Measurements from ENCODE around the gene CALCB.

The CALCB gene

DNA sequence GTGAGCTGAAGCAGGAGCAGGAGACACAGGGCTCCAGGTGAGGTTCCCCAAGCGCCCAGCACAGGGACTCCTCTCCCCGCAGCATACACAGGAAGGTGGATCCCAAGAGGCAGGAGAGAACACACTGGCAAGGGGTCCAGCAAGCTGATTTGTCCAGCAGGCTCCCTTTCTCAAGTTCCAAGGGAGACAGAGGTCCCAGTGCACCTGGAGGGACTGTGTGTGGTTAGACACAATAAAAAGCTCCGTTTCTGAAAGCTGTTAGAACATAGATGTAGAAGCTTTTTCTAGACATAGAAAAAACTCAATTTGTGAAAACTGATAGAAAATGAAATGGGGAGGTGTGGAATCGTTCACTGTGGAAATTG is 1.8 kb downstream of the CALCB start:
- no peak for DNase-seq

DNA sequence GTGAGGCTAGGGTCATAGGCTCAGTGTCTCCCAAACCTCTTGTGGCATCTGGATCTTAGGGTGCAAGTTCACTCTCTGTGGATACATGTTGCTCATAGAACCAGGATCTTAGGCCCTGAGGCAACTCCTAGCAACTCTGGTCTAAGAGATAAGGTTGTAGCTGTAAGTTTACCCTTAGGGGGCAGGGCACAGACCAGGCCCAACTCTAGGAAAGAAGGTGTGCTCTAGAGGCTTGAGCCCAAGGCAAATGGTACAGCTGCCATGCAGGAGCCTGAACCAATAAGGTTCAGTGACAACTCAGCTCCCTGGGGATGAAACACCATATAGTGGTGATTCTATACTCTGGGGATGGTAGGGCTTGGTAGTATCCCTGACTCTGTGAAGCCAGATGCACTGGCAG is 17.8 kb downstream of the CALCB start:
- DNase-seq = no peak

DNA sequence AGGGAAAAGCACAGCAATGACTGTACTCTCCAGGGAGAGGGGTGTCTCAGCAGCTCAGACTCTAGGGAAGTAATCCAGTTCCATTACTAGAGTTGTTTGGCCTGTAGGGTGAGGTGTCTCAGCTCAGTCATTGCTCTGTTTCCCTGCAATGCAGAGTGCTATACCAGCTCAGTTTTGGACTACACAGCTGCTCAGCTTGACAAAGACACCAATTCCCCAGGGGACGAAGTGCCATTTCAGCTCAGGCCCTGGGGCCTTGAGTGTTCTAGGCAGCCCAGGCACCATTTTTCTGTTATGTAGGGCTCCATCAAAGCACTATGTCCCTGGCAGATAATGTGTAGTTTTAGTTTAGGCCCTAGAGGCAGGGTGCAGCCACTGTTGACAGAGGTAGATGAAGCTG is 18.2 kb downstream of the CALCB start:
- no peak for DNase-seq

DNA sequence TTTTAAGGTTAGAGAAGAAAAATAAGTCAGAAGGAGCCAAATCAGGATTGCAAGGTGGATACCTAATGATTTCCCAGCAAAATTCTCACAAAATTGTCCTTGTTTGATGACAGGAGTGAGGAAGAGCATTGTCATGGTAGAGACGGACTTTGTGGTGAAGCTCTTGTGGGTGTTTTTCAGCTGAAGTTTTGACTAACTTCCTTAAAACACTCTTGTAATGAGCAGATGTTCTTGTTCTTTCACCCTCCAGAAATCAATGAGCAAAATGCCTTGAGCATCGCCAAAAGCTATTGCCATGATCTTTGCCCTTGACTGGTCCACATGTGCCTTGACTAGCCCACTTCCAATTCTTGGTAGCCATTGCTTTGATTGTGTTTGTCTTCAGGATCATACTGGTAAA is 20.0 kb downstream of the CALCB start:
- no peak for DNase-seq

DNA sequence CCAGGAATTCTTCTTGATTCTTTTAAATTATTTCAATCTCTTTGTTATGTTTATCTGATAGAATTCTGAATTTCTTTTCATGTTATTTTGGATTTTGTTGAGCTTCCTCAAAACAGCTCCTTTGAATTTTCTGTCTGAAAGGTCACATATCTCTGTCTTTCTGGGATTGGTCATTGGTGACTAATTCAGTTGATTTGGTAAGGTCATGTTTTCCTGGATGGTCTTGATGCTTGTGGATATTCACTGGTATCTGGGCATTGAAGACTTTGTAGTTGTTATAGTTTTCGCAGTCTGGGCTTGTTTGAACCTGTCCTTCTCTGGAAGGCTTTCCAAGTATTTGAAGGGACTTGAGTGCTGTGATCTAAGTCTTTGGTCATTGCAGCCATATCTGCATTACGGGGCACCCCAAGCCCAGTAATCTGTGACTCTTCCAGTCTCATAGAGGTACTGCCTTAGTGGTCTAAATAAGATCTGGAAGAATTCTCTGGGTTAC is 22.4 kb downstream of the CALCB start:
- no peak for DNase-seq

DNA sequence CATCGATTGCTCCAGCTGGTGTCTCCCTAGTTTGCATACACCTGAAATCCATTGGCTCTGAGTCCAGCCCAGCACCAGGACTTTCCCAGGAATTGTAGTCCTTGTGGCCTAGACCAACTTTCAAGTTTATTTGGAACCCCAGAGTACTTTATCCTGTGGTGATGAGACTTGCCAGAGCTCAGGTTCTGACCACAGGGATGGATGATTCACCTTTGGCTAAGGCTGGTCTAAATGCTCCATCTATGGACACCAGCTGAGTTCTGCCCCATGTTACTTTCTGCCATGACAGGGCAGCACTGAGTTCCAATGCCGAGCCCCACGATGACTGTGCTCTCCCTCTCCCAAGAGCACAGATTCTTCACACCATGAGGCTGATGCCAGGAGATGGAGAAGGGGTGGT is 24.0 kb downstream of the CALCB start:
- no peak for DNase-seq

DNA sequence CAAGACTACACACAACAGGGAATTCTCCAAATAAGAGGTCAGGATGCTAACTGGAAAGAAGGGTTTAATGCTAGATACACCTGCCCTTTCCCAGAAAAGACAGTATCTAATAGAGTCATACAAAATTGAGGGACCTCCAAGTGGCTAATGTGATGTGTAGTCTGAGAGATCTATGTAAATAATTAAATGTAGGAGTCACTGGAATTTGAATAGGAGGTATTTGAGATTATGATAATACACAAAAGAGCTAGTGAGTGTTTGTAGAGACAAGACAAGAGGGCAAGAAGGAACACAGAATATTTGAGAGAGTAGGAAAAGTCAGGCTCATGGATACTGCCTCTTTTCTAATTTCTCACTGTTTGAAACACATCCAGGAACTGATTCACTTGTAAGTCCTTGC is 25.9 kb downstream of the CALCB start:
- DNase-seq = no peak

DNA sequence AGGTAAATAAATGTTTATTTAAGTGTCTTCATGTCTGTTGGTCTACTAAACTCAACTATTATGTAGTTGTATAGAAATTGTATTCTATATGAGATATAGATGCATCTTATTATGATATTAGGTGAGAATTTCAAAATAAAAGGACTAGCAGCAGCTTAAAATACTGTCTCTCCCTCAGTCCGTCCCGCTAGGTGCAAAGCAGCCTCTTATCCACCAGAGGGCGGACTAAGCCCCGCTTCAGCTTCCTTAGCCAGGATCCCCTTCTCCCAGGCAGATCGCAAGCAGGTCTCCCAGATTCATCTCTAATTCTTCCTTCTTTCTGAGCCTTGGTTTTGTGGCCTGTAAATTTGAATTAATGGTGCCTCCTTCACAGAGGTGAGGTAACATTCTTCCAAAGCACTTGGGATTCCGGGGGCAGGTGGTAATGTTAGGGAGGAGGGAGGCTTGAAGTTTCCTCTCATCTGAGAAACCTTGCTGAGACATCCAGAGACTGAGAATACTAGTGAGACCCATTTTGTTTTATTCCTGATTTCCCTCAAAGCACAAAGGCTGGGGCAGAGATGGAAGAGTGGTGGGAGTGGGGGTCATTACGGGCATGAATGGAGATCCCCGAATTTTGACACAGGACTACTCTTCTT is 27.8 kb downstream of the CALCB start:
- DNase-seq = peak; percentile 36

DNA sequence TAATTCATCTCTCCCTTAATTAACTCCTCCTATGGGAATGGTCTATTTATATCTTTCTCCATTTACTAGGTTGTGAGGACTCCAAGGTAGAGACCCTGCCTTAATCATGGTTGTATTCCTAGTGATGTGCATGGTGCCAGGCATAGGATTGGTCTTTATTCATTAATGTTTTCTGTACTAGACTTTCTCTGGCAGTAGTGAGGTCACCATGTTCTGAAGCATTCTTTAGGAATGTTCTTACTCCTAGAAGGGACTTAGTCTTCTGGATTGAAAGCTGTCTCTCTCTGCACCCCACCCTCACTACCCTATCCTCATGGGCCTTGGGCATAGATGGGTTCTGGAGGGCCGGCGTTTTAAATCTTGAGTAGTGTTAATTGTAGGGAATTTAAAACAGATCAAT is 30.8 kb downstream of the CALCB start:
- no peak for DNase-seq

DNA sequence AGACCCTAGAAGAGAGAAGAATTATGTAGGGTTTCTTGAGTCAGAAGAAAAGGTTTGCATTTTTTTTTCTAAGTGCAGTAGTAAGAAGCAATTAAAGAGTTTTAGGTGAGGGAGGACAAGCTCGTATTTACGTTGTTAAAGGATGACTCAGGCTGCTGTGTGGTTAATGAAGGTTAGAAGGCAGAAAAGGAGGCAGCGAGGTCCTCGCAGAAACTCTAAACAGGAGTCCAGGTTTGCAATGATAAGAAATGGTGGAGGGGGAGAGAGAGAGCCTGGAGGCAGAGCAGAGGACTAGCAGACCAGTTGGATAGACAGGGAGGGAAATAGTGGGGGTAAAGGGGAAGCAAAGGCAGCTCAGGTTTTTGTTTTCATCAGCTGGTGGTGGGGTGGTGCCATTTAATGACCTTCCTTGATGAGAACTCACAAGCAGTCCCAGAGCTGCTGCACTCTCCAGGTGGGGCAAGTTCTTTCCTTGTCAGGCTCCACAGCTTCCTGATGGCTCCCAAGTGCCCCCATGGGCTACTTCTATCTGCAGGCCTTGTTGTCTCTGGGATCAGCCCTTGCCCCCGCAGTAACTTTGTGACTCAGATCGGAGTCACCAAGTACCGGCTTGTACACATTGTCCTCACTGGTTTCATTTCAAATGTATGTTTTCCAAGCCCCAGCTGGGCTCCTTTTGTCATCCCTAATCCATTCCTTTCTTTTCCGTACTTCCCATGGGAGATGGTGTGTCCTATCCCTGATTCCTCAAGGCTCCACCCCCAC is 33.0 kb downstream of the CALCB start:
- DNase-seq = no peak

DNA sequence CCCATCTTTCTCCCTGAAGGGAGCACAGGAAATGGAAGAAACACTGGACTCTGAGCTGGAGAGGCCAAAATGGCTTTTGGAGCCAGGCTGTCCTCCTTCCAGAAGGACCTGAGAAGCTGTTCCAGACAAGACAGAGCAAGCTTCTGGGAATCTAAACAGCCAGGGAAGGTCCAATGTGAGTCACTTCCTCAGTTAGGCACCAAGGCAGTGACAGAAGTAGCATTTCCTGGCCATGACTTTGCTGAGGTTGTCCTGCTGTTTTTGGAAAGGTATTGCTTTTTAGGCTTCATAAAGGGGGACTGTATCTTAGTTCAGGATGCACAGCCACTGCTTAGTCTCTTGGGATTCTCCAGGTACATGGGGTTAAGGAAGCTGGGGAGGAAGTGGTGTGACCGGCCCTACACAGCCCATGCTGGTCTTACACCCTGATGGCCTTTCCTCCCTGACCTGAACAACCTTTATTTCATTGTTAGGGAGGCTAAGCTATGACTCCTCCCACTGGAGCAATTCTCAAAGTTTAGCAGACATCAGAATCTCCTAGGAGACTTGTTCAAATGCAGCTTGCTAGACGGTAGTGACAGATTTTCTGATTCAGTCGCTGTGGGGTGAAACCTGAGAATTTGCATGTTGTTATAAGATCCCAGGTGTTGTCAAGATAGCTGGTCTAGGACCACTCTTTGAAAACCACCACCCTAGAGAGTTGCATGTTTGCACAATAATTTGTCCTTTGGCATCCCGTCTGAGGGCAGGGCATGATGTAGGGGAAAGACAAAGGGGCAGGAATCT is 34.5 kb downstream of the CALCB start:
- no peak for DNase-seq

DNA sequence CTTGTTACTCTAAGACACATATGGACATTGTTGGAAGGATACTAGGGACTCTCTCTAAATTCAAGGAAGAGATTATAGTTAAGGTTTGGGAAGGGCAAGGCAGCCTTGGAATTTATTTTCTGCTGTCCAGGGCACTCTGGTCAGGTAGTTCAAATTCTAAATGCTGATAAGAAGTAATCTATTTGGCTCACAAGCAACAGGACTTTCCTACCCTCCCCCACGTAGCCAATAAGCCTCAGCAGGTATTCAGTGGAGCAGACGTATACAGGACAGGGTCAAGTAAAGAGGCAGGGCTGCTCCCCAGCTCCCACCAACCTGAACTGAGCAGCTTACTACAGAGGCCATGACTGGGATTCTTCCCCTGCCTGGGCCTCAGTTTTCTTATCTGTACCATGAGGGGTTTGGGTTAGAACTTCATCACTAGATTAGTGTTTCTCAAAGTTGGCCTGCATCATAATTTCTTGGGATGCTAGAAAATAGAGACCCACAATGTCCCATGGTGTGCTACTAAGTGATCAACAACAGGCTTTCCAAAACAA is 35.3 kb downstream of the CALCB start:
- DNase-seq = no peak

DNA sequence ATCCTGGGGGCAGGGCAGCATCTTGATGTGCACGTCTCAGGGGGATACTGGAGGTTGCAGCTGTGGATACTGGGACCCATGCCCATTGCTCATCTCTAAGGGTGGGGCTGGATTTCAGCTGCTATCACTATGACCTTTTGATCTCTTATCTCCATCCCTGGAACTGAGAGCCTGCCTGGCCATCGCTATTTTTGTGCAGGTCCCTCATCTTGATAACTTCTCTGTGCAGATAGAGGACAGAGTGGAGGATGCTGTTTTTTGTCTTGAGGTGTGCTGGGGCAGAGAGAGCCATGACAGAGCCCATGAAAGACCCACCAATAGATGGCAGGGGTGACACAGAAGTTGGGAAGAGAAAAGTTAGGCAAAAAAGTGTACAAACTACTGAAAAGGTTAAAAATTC is 36.2 kb downstream of the CALCB start:
- DNase-seq = no peak

DNA sequence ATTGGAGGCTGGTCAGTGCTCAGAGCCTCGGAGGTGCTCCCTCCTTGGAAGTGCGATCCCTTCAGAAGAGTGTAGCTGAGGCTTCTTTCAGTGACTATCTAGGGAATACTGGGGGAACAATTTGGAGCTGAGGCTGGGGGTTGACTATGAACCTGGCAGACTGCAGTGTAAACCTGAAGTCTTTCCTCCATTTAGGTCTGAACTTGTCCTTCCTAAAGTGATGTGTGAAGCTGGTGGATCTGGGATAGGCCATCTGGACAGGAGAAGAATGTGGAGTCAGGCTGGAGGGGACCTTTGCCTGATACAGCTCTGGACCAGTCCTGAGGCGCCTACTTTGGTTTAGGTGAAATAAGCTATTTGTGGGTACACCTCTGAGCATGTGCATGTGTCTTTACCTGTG is 37.8 kb downstream of the CALCB start:
- no peak for DNase-seq

DNA sequence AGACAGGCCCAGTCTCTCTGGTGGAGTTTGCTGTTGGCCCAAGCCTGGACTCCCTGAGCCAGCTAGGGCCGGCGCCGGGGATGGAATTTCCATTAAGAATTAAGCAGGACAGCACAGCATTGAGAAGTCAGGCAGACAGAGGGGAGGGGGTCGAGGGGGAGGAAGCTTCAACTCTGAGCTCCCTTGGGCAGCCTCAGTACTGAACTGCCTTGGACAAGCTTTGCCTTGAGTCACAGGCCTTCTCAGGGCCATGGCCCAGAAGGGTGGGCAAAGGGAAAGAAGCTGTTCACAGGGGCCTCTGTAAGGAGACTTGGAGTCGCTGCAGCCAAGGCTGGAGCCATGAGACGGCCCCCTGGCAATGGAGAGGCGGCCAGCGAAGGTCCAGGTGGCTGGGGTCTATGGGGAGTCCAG is 38.7 kb downstream of the CALCB start:
- DNase-seq = no peak

DNA sequence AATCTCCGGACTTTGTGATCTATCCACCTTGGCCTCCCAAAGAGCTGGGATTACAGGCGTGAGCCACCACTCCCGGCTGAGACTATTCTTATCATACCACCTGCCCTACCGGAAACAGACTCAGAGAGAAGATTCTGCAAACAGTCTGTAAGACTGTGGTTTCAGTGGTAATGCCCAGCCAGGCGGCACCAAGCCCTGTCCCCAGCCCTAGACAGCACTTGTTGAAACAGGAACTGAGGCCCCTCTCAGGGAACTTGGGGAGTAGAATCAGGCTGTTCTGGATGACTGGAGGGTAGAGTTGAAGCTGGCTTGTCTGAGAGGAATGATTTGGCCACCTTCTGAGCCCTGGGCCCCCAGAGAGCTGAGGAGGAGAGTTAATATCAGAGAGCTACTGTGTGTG is 40.0 kb downstream of the CALCB start:
- no peak for DNase-seq

DNA sequence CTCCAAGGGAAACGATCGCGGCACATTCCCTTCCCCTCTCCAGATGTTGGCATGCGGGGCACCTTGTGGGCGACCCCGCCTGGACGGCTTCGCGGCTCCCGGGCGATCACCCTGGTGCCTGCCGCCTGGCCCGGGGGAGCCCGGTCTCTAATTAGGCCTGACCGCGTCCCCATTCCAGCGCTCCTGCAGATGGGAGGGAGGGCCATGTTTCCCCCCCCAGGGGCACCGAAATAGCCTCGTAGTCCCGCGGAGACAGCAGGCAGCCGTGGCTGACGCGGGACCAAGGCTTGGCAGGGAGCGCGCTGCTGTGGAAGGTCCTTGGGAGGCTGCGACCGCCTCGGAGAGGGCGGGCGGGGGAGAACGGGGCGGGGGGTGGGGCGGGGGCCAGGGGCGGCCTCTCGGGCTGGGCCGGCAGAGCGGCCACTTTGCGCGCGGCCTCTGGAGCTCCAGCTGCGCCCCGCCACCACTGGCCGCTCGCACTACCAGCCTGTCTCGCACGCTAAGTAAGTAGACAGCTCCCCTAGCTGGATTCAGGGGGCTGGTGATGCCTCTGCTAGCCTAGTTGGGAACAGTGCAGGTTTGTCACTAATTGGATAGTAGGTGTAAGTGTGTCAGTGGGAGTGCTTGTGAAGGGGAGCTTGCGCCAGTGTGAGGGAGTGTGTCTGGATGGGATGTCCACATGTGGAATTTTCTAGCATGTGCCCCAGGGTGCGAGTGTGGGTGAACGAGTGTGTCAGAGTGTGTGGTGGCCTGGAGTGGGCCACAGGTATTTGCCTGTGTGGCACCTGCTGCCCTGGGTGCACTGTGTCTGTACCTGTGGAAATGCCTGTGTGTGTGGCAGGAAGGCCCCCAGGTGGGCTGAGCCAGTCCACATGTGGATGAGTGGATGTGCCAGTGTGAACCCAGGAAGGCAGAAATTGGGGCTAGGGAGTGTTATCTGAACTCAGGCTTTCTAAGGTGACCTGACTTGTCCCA is 41.4 kb downstream of the CALCB start, which contains the start of gene INSC:
Gene INSC, plus strand, starts transcription at position 423 of the 975 bp plus-strand sequence. CDS start 34,252 bp downstream, outside the sequence.
- no peak for DNase-seq

DNA sequence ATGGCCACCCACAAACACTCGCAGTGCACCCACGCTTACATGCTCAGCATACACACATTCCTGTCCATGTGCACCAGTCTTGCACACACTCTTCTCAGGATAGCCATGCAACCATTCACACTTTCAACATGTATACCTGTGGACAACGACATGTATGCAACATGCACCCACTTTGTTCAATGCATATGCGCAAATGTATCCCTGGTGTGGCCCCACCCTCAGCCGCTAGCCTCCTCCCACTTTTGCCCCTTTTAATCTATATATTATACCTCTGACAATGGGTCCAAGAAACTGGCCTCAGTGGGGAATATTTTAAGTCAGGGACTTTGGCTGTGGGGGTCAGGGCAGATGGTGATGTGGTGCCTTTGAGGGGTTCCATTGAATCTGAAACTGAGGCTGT is 42.3 kb downstream of the CALCB start:
- no peak for DNase-seq

DNA sequence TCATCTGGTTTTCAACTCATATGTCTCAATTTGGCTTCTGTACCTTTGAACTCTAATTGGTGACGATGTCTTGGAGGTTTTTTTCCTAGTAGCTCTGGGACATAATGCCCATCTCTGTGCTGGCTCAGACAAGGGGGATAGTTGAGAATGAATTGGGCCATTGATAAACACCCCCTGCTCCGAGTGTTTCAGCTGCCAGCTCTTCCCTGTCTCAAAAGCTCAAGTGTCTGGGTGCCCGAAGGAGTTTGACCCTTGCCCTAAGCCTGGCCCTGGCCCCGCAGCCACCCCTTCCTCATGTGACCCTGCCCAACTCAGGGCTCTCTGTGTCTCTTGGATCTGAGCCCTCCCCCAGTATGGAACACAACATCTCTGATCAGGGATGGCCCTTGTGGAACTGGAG is 44.4 kb downstream of the CALCB start:
- DNase-seq = no peak

DNA sequence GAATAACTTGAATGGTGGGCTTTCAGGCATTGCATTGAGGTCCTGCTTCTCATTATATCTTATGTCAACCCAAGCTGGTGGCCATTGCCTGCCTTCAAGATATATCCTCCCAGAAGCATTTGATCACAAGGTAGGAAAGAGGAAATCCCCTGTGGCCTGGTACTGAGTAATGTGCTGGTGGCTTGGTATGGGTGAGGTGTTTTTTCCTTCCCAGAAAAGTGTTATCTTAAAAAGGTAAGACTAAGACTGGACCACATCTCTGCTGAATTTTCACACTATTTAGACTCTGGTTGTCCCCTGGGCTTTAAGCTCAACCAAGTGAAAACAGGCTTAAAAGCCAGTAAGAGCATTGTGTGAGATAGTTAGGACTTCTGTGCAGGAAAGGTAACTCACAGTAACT is 45.0 kb downstream of the CALCB start:
- DNase-seq = no peak

DNA sequence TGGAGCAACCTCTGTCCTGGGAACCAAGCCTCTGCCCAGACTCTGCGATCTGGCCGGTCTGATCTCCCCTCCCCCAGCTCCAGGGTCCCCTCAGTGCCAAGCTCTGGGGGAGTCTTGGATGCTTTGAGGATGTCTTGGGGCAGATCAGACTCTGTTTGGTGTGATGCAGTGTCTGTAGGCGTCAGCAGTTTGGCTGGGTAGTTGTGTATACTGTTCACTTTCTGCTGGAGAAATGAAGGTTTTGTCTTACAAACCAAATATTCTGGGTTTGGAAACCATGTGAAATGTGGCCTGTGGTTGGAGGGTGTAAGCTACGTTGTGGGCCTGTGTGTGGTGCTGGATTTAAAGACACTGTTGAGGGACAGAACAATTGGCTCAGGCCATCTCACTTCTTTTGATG is 46.0 kb downstream of the CALCB start:
- DNase-seq = no peak

DNA sequence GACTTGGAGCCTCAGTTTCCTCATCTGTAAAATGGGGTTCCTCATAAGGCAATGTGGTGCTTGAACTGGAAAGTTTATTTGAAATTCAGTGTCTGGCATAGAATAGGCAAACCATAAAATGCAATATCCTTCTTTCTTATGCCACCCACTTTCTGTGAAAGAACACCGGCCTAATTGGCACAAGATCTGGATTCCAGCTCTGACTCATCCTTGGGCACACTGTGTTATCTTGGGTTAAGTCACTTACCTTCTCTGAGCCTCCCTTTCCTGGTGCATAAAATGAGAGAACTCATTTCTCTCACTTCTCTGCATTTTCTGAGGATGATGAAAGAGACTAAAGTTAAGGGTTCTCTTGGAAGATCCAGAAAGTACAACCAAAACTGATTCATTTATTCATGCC is 46.4 kb downstream of the CALCB start:
- no peak for DNase-seq

All from NCI-H146 (cell line).